Non-pigmented ciliary epithelial cell (primary cell): ENCODE results near the gene DSCAML1.

Experiments used
- DNase-seq: peaks from one replicate; pipeline ENCODE4 v3.0.0-alpha.2; 2010; ENCODE audit warnings: low read depth

The DSCAML1 gene

DNA sequence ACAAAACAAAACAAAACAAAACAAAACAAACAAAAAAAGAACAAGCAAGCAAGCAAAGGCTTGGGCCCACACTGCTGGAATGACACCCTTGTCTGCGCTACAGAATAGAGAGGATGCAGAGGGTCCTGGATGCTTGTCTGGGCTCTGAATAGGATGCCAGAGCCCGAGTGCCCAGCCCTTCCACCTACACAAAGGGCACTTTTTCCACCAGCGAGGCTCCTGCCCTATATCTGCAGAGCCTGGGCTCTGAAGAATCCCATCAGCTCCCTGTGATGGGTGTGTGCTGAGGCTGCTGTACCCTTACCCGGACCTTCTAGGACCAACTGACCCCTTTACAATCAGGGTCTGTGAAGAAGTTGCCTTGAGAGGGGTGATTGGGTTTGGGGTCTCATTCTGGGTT lies 221.2 kb downstream of the DSCAML1 start:
- no peak for DNase-seq

DNA sequence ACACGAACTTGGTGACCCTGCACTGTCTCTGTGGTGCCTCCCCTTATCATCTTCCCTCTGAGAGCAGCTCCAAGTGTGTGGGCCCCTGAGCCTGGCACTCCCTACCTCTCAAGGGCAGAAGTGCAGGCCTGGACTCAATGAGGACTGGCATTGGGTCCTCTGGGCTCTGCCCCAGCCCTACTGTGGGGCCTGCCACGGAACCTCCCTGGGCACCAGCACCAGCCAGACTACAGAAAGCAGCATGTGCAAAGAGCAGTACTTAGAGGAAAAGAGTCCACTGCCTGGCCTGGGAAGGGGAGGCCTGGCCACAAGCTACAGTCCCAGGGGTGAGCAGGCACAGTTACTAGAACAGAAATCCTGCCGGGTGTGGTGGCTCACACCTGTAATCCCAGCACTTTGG lies 222.5 kb downstream of the DSCAML1 start:
- no peak for DNase-seq

DNA sequence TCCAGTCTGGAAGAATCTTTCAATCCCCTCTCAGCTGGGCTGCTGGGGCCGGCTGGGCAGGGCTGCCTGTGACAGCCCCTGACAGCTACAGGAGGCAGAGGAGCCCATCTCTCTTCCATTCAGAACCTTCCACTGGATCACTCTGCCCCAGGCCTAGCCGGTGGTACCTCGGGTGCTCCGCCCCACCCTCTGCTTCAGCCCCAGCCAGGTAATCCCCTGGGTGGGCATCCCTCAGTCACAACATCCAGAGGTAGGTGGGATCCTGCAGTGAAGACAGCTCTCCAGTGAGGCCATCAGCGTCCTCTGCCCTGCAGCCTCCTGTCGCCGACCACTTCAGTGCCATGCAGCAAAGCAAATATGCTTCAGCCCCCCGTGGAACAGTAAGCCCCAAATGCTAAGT lies 223.7 kb downstream of the DSCAML1 start:
- DNase-seq = no peak

DNA sequence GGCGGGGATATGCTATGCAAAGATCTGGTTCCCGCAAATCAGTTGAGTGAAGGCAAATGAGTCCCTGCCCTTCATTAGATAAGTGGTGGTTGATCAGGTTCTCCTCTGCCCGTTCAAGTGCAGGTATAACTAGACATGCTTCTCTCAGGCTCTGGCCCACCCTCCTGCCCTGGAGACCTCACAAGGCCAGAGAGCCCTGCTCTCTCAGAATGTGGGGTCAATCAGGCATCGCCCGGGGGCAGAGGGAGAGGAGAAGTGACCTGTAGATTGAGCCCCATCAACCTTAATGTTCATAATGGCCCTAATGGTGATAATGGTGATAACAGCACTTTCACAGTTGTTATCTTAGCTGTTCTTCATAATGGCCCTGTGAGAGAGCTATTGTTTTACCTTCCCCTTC lies 224.3 kb downstream of the DSCAML1 start:
- no peak for DNase-seq

DNA sequence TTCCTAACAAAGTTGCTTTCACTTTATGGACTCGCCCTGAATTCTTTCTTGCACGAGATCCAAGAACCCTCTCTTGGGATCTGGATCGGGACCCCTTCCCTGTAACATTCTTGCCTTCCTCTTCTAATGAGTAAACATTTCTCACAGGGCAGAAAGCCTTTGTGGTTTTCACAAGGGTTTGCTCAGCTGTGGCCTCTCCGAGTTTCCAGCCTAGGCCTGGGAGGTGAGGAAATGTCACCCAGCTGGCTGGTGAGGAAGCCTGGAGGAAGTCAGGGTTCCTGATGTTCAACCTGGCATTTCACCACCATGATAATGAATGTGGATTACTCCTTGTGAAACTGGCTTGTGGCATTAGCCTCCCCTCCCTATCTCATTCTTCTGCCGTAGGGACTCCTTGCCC lies 224.9 kb downstream of the DSCAML1 start:
- no peak for DNase-seq

DNA sequence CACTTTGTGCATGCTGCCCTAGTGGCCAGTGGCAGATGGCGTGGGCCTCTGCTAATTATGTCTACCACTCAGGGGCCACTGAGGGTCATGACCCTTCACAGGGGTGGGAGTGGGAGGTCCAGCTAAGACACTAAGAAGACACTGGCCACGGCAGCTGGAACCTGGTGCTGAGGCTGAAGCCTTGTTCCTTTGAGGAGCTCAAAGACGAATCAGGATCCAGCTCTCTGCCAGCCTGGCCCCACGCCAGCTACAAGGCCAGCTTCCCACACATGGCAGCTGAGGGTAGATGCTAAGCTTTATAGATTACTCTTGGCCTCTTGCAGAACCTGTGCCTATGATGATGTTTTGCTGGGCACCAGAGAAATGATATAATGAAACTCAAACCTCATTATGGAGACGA lies 226.3 kb downstream of the DSCAML1 start:
- no peak for DNase-seq

DNA sequence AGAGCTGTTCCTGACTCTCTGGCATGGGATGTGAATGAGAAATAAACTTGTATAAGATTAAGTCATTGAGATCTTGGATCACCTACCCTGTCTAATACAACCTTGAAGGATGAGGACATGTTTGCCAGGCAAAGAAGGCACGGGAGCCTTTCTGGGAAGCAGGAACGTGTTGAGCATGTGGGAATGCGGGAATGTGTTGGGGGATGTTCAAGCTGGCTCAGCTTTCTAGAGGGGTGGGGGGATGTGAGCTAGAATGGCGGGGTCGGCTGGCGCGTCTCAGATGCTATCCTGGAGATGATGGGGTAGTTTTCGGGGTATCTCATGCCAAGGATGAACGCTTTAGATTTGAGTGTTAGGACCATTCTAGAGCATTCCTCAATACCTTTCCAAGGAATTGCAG lies 227.1 kb downstream of the DSCAML1 start:
- DNase-seq = no peak

DNA sequence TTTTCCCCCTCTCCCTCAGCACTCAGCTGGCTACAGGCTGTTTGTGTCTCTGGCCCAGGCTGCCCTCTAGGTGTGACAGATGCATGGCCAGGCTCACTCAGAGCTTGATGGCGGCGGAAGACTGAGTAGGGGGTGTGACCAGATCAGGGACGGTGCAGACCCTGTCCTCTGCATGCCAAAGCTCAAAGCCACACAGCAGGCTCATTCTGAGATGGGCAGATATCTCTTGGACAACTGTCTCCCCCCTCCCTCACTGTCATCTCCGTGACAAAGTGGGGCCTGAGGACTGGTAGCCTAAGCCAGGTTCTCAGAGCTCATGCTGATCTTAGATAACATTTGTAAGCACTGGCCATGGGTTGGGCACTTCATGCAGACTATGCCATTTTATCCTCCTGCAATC lies 231.3 kb downstream of the DSCAML1 start:
- DNase-seq = no peak

DNA sequence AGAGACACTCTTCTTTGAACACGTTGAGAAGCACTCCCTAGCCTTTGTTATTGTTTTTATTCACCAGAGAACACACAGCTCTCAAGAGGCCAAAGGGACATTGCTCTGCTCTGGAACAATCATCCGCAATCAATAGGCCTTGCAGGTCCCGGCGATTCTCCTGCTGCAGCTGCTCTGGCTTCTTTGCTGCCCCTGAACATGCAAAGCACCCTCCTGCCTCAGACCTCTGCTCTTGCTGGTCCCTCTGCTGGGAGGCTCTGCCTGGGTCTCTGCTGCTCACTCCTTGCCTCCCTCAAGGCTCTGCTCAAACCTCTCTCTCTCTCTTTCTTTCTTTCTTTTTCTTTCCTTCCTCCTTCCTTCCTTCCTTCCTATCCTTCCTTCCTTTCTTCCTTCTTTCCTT lies 232.7 kb downstream of the DSCAML1 start:
- no peak for DNase-seq

DNA sequence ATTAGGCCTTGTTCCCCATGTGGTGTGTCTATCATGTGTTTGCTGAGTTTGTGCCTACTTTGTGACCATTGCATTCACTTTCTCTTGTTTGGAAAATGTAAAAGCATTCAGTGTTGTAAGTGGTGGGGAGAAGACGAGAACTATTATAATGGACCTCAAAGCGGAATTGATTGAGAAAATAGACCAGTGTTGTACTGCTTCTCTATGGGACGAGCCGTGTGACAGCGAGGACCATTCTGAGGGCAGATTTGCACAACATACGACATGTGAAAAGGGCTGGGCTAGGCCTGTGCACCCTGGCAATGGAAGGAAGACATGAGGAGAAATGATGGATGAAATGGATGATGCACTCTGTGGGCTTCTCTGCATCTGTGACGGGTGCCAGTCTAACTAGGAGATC lies 233.5 kb downstream of the DSCAML1 start:
- no peak for DNase-seq

DNA sequence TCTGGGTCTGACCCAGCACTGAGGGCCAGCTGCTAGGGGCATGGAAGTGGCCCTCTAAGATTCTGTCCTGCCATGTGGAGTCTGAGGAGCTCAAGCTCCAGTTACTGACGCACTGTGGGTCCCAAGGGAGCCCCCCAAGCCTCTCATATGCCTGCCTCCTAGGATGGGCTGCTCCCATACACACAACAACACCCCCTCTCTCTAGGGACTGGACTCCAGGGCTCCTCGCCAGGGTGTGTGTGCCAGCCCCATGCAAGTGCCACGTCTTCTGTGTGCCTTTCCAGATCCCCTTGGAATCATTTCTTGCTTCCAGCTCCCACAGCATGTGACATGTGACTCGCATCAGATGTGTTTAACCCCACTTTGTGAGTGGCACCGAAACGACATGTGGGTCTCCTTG lies 234.9 kb downstream of the DSCAML1 start:
- no peak for DNase-seq

DNA sequence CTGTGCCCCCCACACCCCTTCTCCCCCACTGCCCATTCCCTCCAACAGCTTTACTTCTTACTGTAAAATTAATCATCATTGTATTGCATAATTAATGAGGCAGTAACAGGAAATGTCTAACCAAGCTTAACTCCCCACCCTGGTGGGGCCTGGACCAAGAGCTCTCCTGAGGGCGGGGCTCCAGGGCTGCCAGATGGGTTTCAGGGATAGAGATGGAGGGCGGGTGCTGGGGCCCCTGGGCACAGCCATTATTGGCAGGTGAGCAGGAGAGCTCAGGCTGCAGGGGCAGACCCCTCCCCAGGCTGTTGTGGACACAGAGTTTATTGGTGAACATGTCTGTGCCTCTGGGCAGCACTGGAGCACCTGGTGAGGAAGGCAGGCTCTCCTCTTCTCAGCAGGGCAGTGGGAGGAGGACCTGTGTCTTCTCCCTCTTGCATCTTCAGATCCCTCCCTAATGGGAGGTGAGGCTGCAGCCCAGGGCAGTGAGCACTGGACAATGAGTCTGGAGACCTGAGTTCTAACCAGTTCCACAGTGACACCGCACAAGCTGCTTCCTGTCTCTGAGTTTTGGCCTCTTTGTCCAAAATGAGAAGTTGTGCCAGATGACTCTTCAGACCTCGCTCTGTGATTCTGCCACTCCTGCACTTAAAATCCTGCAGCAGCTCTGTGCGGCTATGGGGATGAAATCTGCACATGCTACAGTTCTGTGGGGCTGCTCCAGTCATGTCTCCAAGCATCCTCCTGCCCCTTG lies 236.1 kb downstream of the DSCAML1 start:
- DNase-seq = no peak

DNA sequence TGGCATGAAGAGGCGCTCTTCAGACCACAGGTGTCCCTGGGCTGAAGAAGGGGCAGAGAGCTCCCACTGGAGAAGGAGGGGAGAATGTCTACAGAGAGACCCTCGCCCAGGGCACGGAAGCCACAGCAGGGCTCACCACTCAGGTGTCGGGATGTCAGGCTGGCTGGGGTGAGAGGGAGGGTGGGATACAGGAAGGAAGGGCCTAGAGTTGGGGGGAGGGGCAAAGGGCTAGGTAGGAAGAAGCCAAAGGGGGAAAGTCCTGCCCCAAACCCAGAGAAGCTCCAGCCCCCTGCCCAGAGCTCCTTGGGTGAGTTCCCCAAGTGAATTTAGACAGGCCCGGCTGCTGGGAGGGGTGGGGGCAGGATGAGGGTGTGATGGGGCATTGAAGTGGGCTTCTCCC lies 237.3 kb downstream of the DSCAML1 start:
- DNase-seq = no peak

DNA sequence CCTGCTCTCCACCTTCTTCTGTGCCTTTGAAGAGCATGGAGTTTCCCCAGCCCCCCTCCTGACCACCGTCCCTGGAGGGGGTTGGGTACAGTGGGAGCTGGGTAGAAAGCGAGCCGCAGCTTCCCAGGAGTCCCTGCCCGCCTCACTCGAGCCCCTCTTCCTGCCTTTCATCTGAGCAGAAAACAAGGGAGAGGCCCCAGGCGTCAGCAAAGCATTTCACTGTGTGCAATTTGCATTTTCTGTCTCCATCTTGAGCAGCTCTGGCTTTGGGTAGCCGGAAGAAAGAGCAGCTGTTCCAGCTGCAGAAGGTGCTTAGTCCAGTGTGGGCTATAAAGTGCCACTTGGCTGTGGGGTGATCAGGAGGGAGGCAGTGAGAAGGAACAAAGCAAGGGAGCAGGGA lies 239.7 kb downstream of the DSCAML1 start:
- DNase-seq = no peak

DNA sequence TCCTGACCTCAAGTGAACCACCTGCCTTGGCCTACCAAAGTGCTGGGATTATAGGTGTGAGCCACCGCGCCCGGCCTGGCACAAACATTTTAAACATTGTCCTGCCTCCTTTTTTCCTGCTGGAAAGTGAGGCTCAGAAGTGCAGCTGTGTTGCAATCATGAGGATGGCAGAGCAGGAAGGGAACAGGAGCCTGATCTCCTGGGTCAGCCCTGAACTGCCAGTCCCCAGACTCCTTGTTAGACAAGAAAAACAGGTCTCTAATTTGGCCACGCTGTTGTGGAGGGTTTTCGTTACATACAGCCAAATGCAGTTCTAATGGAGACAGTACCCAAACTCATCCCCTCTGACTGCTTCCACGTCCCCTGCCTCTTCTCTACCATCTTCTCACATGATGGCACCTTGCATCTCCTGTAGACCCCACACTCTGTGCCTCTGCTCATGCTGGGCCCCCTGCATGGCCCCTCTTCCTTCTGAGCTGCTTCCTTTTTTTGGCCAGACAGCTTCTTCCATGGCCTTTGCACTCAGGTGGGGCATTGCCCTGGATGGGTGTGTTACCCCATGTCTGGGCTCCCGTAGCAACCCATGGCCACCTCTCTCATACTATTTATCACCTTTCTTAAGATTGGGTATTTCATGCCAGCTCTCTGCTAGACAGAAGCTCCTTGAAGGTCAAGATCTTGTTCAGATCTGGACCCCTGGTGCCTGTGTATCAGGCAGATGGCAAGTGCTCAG lies 242.2 kb downstream of the DSCAML1 start:
- no peak for DNase-seq

DNA sequence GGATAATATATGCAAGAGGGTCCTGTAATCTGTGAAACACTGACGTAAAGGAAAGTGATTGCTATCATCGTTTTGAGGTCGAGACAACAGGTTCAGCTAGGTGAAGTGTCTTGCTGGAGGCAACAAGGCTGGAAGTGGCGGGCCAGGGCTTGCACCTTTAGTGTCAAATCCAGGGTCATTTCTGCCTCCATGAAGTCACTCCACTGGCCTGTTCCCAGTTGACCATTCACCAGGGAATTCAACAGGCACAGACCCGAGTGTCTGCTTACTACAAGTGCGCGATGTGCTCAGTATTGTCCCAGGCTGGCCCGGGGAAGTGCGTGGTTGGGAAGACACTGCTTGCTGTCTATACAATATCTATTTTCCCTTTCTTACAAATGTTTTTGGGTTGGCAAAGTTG lies 244.4 kb downstream of the DSCAML1 start:
- no peak for DNase-seq

DNA sequence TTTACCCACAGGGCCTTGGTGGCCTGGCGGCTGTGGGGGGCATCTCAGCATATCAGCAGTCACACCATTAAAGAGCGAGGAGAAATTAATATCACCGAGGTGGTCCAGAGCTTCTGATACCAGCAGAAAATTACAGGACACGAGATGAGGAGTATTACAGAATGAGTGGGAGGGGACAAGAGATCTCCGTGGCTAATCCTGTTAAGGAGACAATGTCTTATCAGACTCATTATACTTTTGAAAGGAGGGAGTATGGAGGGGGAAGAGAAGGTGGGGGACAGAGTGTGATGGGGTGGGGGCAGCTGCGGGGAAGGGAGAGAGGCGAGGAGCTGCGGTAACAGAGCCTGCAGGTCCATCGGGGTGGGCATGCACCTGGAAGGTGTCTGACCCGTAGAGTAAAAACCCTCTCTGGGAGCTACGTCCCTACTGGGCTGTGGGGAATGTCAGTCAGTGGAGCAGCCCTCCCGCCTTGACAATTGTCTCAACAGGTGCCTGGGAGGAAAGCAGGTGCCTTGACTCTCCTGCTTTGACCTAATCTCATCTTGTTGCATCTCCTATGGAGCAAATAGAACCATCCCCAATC lies 245.2 kb downstream of the DSCAML1 start:
- DNase-seq = no peak

DNA sequence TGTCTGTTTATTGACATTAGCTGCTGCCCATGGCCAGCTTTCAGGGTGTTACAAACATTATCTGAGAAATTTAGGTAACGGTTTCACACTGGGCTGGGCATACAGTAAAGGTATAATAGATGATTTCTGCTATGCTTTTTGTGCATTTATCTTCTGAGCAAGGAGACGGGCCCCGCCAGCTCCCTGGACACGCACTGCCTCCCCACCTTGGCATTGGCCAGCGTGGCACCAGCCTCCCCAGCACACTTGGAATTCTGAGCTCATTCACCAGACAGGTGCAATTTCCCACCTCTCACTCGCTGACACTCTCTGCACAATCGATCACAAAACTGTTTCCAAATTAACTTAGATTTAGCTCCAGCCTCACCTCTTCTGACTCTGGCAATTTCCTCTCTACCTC lies 246.6 kb downstream of the DSCAML1 start:
- no peak for DNase-seq

DNA sequence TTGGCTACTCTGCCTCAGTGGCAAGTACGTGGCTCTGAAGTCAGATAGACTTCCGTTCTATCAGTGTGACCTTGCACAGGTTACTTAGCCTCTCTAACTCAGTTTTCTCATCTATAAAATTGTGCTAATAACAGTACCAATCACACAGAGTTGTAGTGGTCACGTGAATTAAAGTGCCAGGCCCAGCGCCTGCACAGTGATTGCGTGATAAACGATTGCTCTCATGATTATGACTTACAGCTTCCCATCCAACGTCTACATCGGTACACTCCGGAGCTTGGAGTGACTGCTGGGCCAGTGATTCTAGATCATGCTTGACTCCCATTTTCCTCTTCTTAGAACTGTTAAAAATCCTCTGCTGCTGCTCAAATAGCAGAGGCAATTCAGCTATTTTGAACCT lies 247.6 kb downstream of the DSCAML1 start:
- DNase-seq = no peak

DNA sequence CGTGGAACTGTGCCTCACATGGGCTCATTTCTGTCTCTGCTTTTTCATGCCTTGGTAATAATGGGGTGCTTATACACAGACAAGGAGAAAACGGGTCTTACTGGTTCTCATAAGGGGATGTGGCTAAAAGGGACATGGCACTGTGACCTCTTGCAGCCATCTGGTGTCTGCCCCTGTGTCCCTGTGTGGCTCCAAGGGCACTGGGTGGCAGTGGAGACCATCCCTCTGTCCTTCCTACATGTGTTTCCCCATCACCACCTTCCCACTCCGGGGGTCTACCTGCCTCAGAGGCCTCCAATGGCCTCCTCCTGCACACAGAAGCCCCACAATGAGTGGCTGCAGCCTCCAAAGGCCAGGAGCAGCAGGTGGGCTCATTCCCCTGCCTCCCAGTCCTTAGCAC lies 248.1 kb downstream of the DSCAML1 start:
- no peak for DNase-seq

DNA sequence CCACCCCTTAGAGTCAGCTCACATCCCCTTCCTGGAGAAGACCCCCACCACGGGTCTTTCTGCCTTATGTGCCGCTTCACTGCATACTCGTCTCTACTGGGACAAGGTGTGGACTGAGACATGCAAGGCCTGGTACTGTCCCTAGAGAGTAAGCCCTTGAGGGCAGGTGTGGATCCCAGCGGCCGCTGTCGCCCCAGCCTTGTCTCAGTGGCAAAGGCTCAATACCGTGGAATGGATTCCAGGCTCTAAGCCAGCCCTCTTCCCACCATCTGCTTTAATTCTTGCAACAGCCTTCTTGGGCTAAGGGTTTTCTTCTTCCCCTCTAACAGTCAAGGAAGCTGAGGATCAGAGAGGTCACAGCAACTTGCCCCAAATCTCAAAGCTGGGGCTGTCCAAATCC lies 249.1 kb downstream of the DSCAML1 start:
- DNase-seq = no peak

DNA sequence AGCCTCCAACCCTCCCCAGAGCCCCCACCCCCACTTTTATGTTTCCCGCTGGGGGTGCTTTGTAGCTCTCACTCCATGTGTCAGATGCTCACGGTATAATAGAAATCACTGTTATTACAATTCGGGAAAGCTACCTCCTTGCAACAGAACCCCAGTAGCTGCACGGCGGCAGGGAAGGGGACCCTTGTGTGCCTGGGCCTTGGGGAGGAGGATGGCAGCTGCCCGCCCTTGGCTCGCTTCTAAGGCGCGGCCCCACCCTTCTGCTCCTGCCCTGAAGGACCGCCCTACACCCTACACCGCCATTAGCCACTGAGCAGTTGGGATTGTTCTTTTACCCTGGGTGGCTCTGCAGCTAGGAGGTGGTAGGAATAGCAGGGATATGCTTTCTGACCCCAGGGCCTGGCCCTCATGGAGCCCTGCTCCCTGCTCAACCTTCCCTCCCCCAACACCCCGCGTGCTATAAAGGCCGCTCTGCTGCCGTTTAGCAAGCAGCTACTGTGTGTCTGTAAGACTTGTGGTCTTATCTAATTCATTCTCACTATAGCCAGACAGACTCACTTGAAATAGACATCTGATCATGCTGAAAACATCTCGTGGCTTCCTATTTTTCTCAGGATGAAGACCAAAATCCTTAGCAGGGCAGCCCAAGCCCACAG lies 249.7 kb downstream of the DSCAML1 start:
- no peak for DNase-seq
